ENCODE results near the gene ZSCAN22. TPM values are rescaled to one million over a fixed set of nuclear protein-coding genes. Genes with fewer than 3 reads are reported as not detected.

ZSCAN22 gene
- total and polyA plus RNA-seq, 2 experiments from 2014 or later, result 0.86 to 2.9 TPM

DNA sequence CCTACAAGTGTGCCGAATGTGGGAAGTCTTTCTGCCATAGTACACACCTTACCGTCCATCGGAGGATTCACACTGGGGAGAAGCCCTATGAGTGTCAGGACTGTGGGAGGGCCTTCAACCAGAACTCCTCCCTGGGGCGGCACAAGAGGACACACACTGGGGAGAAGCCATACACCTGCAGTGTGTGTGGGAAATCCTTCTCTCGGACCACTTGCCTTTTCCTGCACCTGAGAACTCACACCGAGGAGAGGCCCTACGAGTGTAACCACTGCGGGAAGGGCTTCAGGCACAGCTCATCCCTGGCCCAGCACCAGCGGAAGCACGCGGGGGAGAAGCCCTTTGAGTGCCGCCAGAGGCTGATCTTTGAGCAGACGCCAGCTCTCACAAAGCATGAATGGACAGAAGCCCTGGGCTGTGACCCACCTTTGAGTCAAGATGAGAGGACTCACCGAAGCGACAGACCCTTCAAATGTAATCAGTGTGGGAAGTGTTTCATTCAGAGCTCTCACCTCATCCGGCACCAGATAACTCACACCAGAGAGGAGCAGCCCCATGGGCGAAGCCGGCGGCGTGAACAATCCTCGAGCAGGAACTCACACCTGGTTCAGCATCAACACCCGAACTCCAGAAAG lies 31.9 kb upstream of the ZSCAN22 start:
- Histone ChIP-seq H3F3A (replicated peaks; ENCODE audit: low read depth) (peaks cover under 1% of the 10 kb centered on the region; the same call in 1 of the 2 replicates), H3K27me3 (ENCODE audit: insufficient read depth) (no peaks in the 10 kb centered on the region), H3K36me3 (ENCODE audit: insufficient read depth) (peaks cover 57% of the 10 kb centered on the region), H3K9me2 (ENCODE audit: insufficient read depth) (no peaks in the 10 kb centered on the region), H3K4me1 (ENCODE audit: insufficient read depth) (no peaks in the 10 kb centered on the region), H3K4me3 (no peak overlapping the region), H2AFZ (no peak overlapping the region), H3K4me2 (no peak overlapping the region), H3K79me2 (replicated peaks; ENCODE audit: insufficient read depth) (peaks cover 45% of the 10 kb centered on the region), H4K20me1 (replicated peaks; ENCODE audit: insufficient read depth) (peaks cover 13% of the 10 kb centered on the region), H3K27ac (ENCODE audit: low read depth) (no peak overlapping the region)
- no peak for TF ChIP-seq EZH2 (IDR thresholded peaks at IDR 0.05; ENCODE audit: low read depth, unreplicated experiment)
- TF ChIP-seq, protein P1, sequence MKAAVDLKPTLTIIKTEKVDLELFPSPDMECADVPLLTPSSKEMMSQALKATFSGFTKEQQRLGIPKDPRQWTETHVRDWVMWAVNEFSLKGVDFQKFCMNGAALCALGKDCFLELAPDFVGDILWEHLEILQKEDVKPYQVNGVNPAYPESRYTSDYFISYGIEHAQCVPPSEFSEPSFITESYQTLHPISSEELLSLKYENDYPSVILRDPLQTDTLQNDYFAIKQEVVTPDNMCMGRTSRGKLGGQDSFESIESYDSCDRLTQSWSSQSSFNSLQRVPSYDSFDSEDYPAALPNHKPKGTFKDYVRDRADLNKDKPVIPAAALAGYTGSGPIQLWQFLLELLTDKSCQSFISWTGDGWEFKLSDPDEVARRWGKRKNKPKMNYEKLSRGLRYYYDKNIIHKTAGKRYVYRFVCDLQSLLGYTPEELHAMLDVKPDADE (IDR thresholded peaks at IDR 0.05), result no peak
- no peak for TF ChIP-seq ZNF331 (CRISPR knock-in tag; IDR thresholded peaks at IDR 0.05; ENCODE audit: low read depth)
- no peak for TF ChIP-seq ZNF462 (CRISPR knock-in tag; IDR thresholded peaks at IDR 0.05)
- TF ChIP-seq JUNB (IDR thresholded peaks at IDR 0.05; ENCODE audit: unreplicated experiment), result no peak
- TF ChIP-seq REST (IDR thresholded peaks at IDR 0.05; ENCODE audit: unreplicated experiment), result no peak
- no peak for TF ChIP-seq STAT1 (IDR thresholded peaks at IDR 0.05; ENCODE audit: unreplicated experiment)
- TF ChIP-seq CREB1 (CRISPR knock-in tag; IDR thresholded peaks at IDR 0.05; ENCODE audit: low read depth), result no peak
- TF ChIP-seq EZH2phosphoT487 (IDR thresholded peaks at IDR 0.05; ENCODE audit: unreplicated experiment), result no peak
- no peak for TF ChIP-seq ZNF114 (CRISPR knock-in tag; IDR thresholded peaks at IDR 0.05)
- no peak for TF ChIP-seq CTCF (conservative IDR thresholded peaks at IDR 0.05; ENCODE audit: low read depth in 2 of 2)
- TF ChIP-seq NANOG (IDR thresholded peaks at IDR 0.05; ENCODE audit: borderline replicate concordance), result no peak
- no peak for TF ChIP-seq POLR2AphosphoS5 (IDR thresholded peaks at IDR 0.05; ENCODE audit: low read depth)
- Mint-ChIP-seq H3K27ac (no peak overlapping the region), H3K4me1 (no peaks in the 10 kb centered on the region), H3K9me3 (peaks cover 2% of the 10 kb centered on the region; the same call in 2 of the 3 replicates), H3K4me3 (no peak overlapping the region), H3K36me3 (ENCODE audit: low read depth) (peaks cover 85% of the 10 kb centered on the region), H3K27me3 (ENCODE audit: insufficient read depth, low read depth, poor library complexity) (peaks cover 2% of the 10 kb centered on the region)
- no peak for DNase-seq (ENCODE audit: low spot score)
- no peak for ATAC-seq

Measured in GM23338 (cell line).